Effector memory CD8-positive, alpha-beta T cell (primary cell): ENCODE results near the gene MAPK4.

Experiments used
- ATAC-seq: fragments of 150-1000 bp; cut with Tn5 transposase; replicated peaks from 2 replicates; pipeline ENCODE4 v1.10.0; 2021; ENCODE audit warnings: mild to moderate bottlenecking, moderate library complexity
- DNase-seq, 3 experiments: peaks; one replicate each; pipeline ENCODE4 v3.0.0; 2021
- H3K27ac Mint-ChIP-seq, 2 donors: one replicate each; pipeline ENCODE4 v1.8.0; 2022; ENCODE audit warnings: mild to moderate bottlenecking in 2 of 2, mixed read lengths in 2 of 2, moderate library complexity in 2 of 2
- H3K27me3 Mint-ChIP-seq, 2 donors: one replicate each; pipeline ENCODE4 v1.8.0; 2022; ENCODE audit warnings: mixed read lengths in 2 of 2
- H3K36me3 Mint-ChIP-seq: one replicate; pipeline ENCODE4 v1.8.0; 2022; ENCODE audit warnings: mild to moderate bottlenecking, moderate library complexity, mixed read lengths; ENCODE audit not compliant: insufficient read depth
- H3K4me1 Mint-ChIP-seq, 2 donors: one replicate each; pipeline ENCODE4 v1.8.0; 2022; ENCODE audit warnings: low read depth in 2 of 2, mixed read lengths in 2 of 2
- H3K4me3 Mint-ChIP-seq, 2 donors: one replicate each; pipeline ENCODE4 v1.8.0; 2022; ENCODE audit warnings: mild to moderate bottlenecking in 2 of 2, mixed read lengths in 2 of 2, moderate library complexity in 2 of 2
- H3K9me3 Mint-ChIP-seq, 2 donors: one replicate each; pipeline ENCODE4 v1.8.0; 2022; ENCODE audit warnings: mixed read lengths in 2 of 2

MAPK4 gene

DNA sequence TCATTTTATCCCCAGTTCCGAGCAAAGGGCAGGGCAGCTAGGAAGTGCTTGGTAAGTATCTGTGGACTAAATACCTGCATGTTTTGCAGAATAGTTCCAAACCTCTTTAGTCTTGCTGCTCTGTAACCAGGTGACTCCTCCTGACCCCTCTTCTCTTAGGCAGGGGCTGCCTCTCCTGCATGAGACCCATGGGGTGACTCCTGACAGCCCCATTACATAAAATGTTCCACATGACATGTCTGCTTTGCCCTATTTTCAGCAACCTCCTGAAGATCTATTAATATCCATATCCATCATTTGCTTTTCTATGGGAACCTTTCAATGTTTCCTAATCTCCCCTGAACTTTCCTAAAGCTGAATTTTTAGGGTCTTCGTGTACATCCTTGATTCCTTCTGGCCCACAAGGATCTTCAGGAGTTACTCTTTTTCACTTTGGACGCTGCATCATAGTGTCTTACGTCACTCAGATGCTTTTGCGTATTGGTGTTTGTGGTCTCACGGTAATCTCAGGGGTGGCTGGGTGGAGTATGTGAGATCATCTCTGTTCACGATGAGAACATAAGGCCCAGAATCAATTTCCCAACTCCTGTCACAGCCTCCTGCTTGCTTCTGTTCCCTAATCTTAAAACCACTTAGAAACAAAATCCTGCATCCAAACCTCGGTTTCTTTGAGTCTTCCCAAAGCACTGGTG lies 76.6 kb downstream of the MAPK4 start:
- DNase-seq (no peak), ATAC-seq (no peak)
- no peak overlapping the region for H3K27ac Mint-ChIP-seq
- peaks cover 17 to 25% of the 10 kb centered on the region in 2 donors for H3K27me3 Mint-ChIP-seq
- H3K9me3 Mint-ChIP-seq: no peaks in the 10 kb centered on the region
- H3K4me3 Mint-ChIP-seq: no peak overlapping the region
- H3K36me3 Mint-ChIP-seq: no peaks in the 10 kb centered on the region
- no peaks in the 10 kb centered on the region for H3K4me1 Mint-ChIP-seq

DNA sequence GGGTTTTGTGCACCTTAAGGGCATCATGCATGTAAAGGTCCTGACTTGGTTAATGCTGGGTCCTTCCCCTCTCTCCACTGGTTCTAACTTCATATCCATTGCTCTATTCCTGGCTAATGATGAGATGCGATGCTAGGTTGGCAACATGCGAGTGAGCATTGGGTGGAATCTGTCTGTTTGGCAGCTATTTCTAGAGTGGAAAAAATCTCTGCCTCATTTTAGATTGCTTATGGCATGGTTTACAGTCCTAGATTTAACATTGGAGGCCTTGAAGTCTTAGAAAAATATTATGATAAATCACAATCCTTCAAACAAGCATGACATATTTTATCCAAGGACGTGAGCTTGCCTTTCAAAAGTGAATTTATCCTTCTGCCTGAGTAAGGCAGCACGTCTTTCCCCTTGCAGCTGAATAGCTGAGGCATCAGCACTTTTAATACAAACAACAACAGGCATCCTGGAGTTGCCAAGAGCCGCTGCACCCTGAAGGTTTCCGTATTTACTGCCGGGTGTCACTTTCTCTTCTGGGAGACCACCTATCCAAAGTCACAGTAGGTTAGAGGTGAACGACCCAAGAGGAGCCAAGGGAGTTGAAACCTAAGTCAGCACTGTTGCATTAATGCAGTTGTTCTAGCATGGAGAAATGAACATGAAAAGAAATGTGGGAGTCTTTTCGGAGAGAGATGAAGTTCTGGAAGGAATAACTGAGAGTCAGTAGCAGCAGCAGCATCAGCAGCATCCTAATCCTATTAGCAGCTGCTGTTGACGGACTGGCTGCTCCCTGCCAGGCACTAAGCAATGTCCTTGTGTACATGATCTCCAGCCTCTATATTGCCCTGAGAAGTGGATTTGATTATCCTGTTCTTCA lies 78.4 kb downstream of the MAPK4 start:
- H3K36me3 Mint-ChIP-seq: no peaks in the 10 kb centered on the region
- no peak overlapping the region for H3K27ac Mint-ChIP-seq
- DNase-seq (no peak), ATAC-seq (no peak)
- H3K4me1 Mint-ChIP-seq: no peaks in the 10 kb centered on the region
- no peak overlapping the region for H3K4me3 Mint-ChIP-seq
- H3K27me3 Mint-ChIP-seq: peaks cover 17 to 25% of the 10 kb centered on the region in 2 donors
- no peaks in the 10 kb centered on the region for H3K9me3 Mint-ChIP-seq

DNA sequence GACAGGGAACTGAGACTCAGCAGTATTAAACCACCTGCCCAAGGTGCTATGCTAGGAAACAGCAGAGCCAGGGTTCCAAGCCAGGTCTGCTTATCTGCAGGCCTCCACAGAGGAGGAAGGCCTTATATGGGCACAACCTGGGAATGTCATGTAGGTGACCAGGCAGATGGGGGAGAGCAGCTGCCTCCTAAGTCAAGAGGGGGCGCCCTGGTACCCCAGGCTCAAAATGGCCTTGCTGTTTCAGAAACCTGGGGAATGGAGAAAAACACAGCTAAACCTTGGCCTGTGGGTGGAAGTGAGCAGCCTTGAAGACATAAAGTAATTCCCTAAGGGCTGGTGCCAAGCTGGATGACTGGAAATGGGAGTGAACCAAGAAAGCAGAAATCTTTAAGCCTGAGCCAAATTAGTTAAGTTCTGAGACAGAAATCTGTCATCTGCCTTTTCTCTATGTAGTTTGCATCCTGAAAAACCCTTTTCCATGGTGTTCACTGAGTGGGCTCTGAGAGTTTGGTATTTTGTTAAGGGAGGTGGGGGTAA lies 79.1 kb downstream of the MAPK4 start:
- Mint-ChIP-seq H3K27ac (no peak overlapping the region), H3K4me1 (no peaks in the 10 kb centered on the region), H3K36me3 (no peaks in the 10 kb centered on the region), H3K4me3 (no peak overlapping the region), H3K9me3 (no peaks in the 10 kb centered on the region), H3K27me3 (peaks cover 17 to 25% of the 10 kb centered on the region in 2 donors)
- DNase-seq: no peak
- no peak for ATAC-seq

DNA sequence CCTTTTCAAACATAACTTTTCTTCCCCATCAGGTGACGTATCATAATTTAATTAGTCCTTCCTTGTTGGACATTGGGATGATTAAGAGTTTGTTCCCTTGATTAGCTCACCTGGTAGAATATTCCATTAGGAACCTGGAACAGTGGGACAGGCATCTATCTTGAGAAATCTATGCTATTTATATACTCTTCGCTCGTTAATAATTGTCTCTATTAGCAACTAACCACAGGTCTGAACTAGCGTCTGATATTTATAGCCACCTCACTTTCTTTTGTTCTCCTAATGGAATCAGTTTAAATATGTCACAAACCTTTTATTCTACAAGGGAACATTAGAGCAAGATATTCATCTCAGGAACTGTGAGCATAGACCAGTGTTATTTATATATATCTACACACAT lies 79.8 kb downstream of the MAPK4 start:
- DNase-seq: no peak
- H3K9me3 Mint-ChIP-seq: no peaks in the 10 kb centered on the region
- ATAC-seq: no peak
- H3K27ac Mint-ChIP-seq: no peak overlapping the region
- H3K36me3 Mint-ChIP-seq: no peaks in the 10 kb centered on the region
- no peaks in the 10 kb centered on the region for H3K4me1 Mint-ChIP-seq
- H3K4me3 Mint-ChIP-seq: no peak overlapping the region
- peaks cover 20 to 25% of the 10 kb centered on the region in 2 donors for H3K27me3 Mint-ChIP-seq

DNA sequence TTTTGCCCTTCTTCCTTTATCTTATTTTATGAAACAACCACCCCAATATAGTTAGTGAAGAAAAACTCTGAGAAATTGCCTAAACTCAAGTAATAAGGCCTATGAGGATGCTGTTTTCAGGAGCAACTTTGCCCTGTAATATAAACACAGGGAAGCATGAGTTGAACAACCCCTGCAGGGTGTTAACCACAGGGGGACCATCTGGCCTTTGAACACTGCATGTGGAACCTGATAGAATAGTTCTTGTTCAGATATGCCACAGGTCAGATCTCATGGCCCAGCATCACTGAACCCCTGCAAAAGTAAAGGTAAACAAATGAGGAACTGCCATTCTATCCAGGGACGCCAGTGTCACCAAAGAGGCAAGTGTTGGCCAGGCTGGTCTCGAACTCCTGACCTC lies 82.6 kb downstream of the MAPK4 start:
- no peaks in the 10 kb centered on the region for H3K36me3 Mint-ChIP-seq
- ATAC-seq (no peak), DNase-seq (no peak)
- no peak overlapping the region for H3K4me3 Mint-ChIP-seq
- H3K4me1 Mint-ChIP-seq: no peaks in the 10 kb centered on the region
- H3K27me3 Mint-ChIP-seq: peaks cover 6 to 10% of the 10 kb centered on the region in 2 donors
- no peak overlapping the region for H3K27ac Mint-ChIP-seq
- no peaks in the 10 kb centered on the region for H3K9me3 Mint-ChIP-seq

DNA sequence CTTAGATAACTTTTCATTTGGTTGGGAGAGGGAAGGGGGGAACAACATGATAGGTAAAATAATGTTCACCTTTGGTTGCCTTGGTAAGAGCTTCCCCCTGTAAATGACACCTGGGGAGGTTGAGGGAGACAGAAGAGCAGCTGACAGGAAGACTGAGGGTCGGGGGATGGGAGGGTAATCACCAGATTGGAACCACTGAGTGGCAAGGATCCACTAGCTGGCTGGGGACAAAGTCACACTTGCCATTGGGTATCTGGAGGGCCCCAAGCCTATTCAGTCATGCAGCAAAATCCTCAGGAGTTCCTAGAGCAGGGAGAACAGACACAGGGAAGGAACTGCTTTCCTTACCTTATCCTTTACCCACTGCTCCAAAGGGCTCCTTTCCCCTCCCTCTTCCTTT lies 84.3 kb downstream of the MAPK4 start:
- H3K4me1 Mint-ChIP-seq: no peaks in the 10 kb centered on the region
- no peak overlapping the region for H3K4me3 Mint-ChIP-seq
- peaks cover 0 to 6% of the 10 kb centered on the region in 2 donors for H3K27me3 Mint-ChIP-seq
- no peak overlapping the region for H3K27ac Mint-ChIP-seq
- no peaks in the 10 kb centered on the region for H3K9me3 Mint-ChIP-seq
- no peak for DNase-seq
- H3K36me3 Mint-ChIP-seq: no peaks in the 10 kb centered on the region
- ATAC-seq: no peak

DNA sequence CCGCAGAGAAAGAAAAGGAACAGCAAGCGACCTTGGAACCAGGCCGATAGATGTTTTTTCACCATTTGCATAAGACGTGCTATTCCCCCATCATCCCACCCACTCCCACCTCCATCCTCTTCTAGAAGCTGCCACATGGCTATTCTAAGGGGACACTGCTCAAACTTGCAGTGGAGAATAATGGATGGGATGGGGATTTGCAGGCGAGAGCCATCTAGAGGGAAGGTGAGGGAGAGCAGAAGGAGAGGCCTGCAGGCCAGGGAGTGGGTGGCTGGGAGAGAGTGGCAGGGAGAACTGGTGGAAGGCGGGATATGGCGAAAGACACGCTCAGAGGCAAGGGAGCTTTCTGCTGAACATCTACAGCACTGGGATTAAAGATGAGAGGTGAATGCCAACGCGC lies 84.9 kb downstream of the MAPK4 start:
- no peak overlapping the region for H3K4me3 Mint-ChIP-seq
- H3K4me1 Mint-ChIP-seq: no peaks in the 10 kb centered on the region
- ATAC-seq (no peak), DNase-seq (no peak)
- no peaks in the 10 kb centered on the region for H3K9me3 Mint-ChIP-seq
- no peaks in the 10 kb centered on the region for H3K36me3 Mint-ChIP-seq
- no peak overlapping the region for H3K27ac Mint-ChIP-seq
- peaks cover 0 to 6% of the 10 kb centered on the region in 2 donors for H3K27me3 Mint-ChIP-seq

DNA sequence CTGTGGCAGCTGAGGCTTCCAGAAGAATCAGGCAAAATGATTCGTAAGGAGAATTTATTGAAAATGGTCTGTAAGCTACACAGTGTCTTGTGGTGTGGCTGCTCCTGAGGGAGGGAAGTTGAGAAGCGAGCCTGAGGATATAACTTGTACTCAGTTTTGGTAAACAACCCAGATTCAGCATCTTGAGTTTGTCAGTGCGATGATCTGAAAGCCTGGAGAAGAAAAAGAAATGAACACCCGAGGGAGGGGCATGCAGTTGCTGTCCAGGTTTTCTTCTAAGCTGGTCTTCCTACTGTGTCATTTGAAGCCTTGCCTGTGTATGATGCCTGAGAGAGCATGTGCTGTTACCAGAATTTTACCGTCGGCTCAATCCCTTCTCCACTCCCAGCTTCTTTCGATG lies 87.3 kb downstream of the MAPK4 start:
- H3K9me3 Mint-ChIP-seq: no peaks in the 10 kb centered on the region
- no peaks in the 10 kb centered on the region for H3K4me1 Mint-ChIP-seq
- H3K4me3 Mint-ChIP-seq: no peak overlapping the region
- no peaks in the 10 kb centered on the region for H3K36me3 Mint-ChIP-seq
- DNase-seq (no peak), ATAC-seq (no peak)
- no peak overlapping the region for H3K27ac Mint-ChIP-seq
- peaks cover 8 to 15% of the 10 kb centered on the region in 2 donors for H3K27me3 Mint-ChIP-seq

DNA sequence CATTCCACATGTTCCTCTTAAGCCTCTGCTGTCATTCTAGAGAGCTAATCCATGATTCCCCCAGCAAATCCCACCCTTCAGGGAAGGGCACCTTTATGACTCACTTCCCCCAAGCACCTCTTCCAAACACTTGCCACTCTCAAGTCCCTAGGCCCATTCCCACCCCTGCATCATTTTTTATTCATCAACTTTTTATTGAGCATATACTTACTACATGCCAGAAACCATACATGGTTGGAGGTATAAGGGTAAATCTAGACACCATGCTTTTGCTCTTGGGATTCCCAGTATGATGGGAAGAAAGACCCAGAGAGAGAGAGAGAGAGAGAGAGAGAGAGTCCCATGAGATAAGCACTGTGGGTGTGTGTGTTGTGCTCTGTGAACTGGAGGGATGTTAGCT lies 87.9 kb downstream of the MAPK4 start:
- no peak overlapping the region for H3K4me3 Mint-ChIP-seq
- no peaks in the 10 kb centered on the region for H3K4me1 Mint-ChIP-seq
- no peak for DNase-seq

DNA sequence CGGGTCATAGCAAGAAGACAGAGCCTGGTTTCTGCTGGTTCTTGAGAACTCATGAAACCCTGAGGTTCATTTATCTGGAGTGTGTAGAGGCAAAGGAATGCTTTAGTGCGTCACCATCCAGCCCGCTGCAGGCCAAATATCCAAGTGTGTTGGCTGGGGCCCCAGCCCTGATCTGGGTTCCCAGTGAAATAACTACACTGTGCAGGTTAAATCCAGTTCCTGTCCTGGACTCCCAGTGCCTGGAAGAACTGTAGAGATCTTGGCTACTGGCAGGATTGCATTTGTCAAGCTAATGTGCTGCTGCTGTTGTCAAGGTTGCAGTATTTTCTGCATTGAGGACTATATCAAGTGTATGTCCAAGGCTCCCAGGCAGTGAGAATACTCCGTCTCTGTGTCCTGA lies 89.9 kb downstream of the MAPK4 start:
- ATAC-seq: no peak

More for the DNA sequence above, 87.9 kb downstream of the MAPK4 start:
- Mint-ChIP-seq H3K27me3 (peaks cover 8 to 15% of the 10 kb centered on the region in 2 donors), H3K36me3 (no peaks in the 10 kb centered on the region), H3K9me3 (no peaks in the 10 kb centered on the region), H3K27ac (no peak overlapping the region)
- no peak for ATAC-seq

DNA sequence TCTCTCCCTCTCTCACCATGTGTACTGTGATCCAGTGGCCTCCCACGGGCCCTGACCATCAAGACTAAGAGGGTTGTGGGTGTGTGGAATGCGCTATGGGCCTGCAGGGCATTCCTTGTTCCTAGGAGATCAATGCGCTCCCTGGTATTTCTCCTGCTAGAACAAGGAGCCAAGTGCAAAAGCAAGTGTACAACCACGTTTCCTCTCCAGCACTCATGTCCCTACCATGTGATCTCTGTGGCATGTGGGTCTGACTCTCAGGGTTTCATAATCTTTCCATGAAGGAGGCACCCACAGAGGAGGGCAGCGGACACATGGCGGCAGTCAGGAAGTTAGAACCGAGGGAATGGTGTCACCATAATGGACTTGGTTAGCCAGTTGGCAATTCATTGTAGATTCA lies 91.4 kb downstream of the MAPK4 start:
- no peak overlapping the region for H3K27ac Mint-ChIP-seq
- no peak overlapping the region for H3K4me3 Mint-ChIP-seq
- H3K36me3 Mint-ChIP-seq: no peaks in the 10 kb centered on the region
- ATAC-seq: no peak
- no peak for DNase-seq
- no peaks in the 10 kb centered on the region for H3K4me1 Mint-ChIP-seq
- H3K27me3 Mint-ChIP-seq: peaks cover 19 to 25% of the 10 kb centered on the region in 2 donors
- no peaks in the 10 kb centered on the region for H3K9me3 Mint-ChIP-seq

More for the DNA sequence above, 89.9 kb downstream of the MAPK4 start:
- Mint-ChIP-seq H3K27me3 (peaks cover 10 to 13% of the 10 kb centered on the region in 2 donors), H3K27ac (no peak overlapping the region), H3K4me3 (no peak overlapping the region), H3K4me1 (no peaks in the 10 kb centered on the region), H3K9me3 (no peaks in the 10 kb centered on the region), H3K36me3 (no peaks in the 10 kb centered on the region)
- no peak for DNase-seq

DNA sequence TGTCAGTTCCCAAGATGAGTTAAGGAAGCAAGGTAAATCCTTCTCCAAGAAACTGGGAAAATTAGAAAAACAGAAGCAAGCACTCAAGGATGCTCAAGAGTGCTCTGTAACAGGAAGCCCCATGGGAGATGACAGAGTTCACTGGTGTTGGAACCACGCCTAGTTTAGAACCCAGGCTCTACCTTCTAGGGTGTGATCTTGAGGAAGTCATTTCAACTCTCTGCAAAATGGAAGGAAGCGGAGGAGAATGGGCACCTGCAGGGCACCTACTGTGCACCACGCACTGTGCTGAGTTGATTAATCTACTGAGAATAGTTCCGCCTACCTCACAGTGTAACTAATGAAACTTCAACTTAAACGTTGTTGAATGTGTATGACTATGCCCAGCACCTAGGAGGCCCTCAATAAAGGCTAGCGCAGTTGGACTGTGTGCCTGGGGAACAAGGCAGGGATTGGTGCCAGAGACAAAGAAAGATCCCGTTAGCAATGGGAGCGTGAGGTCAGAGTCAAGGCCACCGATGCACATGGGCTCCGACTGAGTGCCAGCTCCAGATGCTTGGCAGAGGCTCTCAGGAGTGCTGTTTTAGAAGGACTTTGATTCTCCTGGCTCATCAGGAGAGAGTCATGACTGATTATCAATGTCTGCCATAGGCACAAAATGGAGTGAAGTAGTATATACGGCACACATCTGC lies 93.7 kb downstream of the MAPK4 start:
- Mint-ChIP-seq H3K27me3 (peaks cover 19 to 36% of the 10 kb centered on the region in 2 donors), H3K36me3 (no peaks in the 10 kb centered on the region), H3K4me3 (no peak overlapping the region), H3K4me1 (peaks cover 0 to 2% of the 10 kb centered on the region in 2 donors), H3K9me3 (no peaks in the 10 kb centered on the region), H3K27ac (no peak overlapping the region)
- ATAC-seq (no peak), DNase-seq (no peak)

DNA sequence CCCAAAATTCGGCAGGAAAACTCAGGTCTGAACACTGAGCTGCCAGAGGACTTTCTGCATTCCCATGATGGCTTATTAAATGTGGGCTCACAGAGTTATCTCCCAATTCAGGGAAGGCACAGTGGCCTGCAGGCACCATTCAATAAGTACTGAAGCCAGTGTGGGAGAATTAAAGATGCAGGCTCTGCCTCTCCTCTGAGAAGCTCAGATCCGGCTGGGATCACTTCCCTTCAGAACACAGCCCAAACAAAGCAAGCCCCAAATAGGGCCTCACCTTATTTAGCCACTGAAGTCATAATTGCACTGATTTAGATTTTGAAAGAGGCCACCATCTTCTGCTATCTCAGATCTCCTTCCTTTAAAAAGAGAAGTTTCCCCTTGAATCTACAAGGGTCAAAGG lies 94.3 kb downstream of the MAPK4 start:
- ATAC-seq (no peak), DNase-seq (no peak)
- H3K27me3 Mint-ChIP-seq: peaks cover 22 to 43% of the 10 kb centered on the region in 2 donors
- peaks cover 0 to 2% of the 10 kb centered on the region in 2 donors for H3K4me1 Mint-ChIP-seq
- peaks cover 0 to 2% of the 10 kb centered on the region in 2 donors for H3K9me3 Mint-ChIP-seq
- no peak overlapping the region for H3K4me3 Mint-ChIP-seq
- no peak overlapping the region for H3K27ac Mint-ChIP-seq
- H3K36me3 Mint-ChIP-seq: no peaks in the 10 kb centered on the region
